GM06990 (cell line): Measurements from ENCODE around the gene JAK1.

Source experiments
- DNase-seq: peaks from one replicate; pipeline ENCODE4 v3.0.0-alpha.2; 2011; ENCODE audit not compliant: insufficient read length; ENCODE audit errors: extremely low read depth
- H3K27me3 ChIP-seq: replicated peaks from 2 replicates; pipeline ENCODE4 v1.6.0; 2011; ENCODE audit warnings: low read length; ENCODE audit not compliant: control insufficient read depth, insufficient read depth
- H3K36me3 ChIP-seq: 2 replicates; pipeline ENCODE4 v1.5.1; 2011; ENCODE audit warnings: low read length; ENCODE audit not compliant: control insufficient read depth, insufficient read depth
- H3K4me3 ChIP-seq: replicated peaks from 2 replicates; pipeline ENCODE4 v1.5.1; 2011; ENCODE audit warnings: low read depth, mild to moderate bottlenecking, control low read depth, low read length
- TF ChIP-seq, protein P1 (sequence below): IDR thresholded peaks from 2 replicates; pipeline ENCODE4 v1.5.1; 2011; ENCODE audit warnings: low read length, control low read depth, mild to moderate bottlenecking, inconsistent platforms; ENCODE audit not compliant: insufficient read depth, poor library complexity, severe bottlenecking

Gene JAK1

DNA sequence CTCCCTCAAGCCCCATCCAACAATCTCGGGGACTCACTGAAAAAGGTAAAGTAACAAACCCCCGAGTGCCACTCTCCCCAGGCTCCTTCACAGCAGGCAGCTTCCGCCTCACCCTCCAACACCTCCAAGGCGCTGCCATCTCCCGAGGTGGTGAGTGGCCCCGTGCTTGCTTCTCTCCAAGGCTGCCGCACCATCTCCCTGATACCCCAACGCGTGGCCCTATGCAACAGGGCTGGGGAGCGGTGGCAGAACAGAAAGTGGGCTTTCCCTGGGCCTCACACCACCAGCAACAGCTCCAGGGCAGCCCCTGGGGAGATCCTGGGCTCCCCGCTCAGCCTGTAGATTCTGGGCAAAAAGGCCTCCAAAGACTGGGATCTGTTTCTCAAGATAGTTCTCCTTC lies 116.4 kb downstream of the JAK1 start:
- H3K4me3 ChIP-seq, result no peak overlapping the region
- no peak for DNase-seq
- TF ChIP-seq, protein P1, sequence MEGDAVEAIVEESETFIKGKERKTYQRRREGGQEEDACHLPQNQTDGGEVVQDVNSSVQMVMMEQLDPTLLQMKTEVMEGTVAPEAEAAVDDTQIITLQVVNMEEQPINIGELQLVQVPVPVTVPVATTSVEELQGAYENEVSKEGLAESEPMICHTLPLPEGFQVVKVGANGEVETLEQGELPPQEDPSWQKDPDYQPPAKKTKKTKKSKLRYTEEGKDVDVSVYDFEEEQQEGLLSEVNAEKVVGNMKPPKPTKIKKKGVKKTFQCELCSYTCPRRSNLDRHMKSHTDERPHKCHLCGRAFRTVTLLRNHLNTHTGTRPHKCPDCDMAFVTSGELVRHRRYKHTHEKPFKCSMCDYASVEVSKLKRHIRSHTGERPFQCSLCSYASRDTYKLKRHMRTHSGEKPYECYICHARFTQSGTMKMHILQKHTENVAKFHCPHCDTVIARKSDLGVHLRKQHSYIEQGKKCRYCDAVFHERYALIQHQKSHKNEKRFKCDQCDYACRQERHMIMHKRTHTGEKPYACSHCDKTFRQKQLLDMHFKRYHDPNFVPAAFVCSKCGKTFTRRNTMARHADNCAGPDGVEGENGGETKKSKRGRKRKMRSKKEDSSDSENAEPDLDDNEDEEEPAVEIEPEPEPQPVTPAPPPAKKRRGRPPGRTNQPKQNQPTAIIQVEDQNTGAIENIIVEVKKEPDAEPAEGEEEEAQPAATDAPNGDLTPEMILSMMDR, result no peak
- peaks cover 25% of the 10 kb centered on the region for H3K36me3 ChIP-seq
- no peaks in the 10 kb centered on the region for H3K27me3 ChIP-seq

DNA sequence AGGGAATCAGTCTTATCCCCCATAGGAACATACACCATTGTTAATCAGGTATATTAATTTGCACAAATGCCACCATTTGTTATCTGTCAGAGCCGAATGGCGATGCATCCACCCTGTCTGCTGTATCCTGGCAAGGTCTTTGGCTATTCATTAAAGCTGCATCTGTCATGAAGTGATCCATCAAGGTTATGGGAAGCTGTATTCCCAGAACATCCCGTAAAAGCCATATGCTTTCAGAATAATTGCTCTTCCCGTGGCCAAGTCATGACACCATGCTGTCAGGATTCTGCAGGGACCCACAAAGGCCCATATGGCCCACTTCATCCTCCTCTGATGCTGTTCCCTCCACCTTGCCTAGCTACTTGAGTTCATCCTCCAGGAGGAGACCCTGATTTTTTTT lies 117.5 kb downstream of the JAK1 start:
- Histone ChIP-seq H3K27me3 (no peaks in the 10 kb centered on the region), H3K36me3 (peaks cover 22% of the 10 kb centered on the region), H3K4me3 (no peak overlapping the region)
- TF ChIP-seq, protein P1, result no peak
- DNase-seq, result no peak

DNA sequence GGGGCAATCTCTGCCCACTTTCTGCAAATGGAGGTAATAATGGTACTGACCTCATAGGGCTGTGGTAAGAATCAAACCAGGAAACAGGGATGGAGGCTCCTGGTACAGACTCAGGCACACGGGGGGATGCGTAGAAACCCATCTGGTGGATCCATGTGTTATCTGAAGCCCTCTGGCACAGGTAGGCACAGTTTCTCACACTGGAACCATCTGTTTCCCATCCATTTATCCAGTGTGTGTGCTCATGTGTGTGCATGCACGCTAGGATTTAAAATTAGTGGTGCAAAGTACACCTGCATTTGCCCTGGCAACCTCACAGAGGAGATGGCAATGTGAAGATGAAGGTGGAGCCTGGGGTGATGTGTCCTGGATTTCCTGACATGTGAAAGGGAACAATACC lies 118.2 kb downstream of the JAK1 start:
- TF ChIP-seq, protein P1, result no peak
- peaks cover 19% of the 10 kb centered on the region for H3K36me3 ChIP-seq
- no peak for DNase-seq

DNA sequence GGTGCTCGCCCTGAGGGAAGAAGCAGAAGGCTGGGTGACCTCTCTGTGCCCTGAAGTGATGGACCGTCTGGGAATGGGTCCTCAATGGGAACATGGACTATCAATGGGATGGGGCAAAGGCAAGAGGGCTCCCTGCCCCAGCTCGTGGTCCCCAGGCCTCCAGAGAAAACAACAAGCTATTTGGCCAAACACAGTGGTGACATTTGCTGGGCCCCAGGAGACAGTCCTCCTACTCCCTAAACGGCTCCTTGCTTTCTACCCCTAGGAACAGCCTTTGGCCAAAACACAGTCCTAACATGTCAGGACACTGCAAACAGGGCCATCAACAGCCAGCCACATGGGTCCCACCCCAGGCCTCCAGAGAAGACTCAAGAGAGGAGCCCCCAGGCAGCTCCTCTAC lies 118.7 kb downstream of the JAK1 start:
- Histone ChIP-seq H3K36me3 (peaks cover 19% of the 10 kb centered on the region), H3K4me3 (no peak overlapping the region), H3K27me3 (no peaks in the 10 kb centered on the region)
- TF ChIP-seq, protein P1, result no peak
- no peak for DNase-seq

More for the DNA sequence above, 118.2 kb downstream of the JAK1 start:
- no peaks in the 10 kb centered on the region for H3K27me3 ChIP-seq
- no peak overlapping the region for H3K4me3 ChIP-seq

DNA sequence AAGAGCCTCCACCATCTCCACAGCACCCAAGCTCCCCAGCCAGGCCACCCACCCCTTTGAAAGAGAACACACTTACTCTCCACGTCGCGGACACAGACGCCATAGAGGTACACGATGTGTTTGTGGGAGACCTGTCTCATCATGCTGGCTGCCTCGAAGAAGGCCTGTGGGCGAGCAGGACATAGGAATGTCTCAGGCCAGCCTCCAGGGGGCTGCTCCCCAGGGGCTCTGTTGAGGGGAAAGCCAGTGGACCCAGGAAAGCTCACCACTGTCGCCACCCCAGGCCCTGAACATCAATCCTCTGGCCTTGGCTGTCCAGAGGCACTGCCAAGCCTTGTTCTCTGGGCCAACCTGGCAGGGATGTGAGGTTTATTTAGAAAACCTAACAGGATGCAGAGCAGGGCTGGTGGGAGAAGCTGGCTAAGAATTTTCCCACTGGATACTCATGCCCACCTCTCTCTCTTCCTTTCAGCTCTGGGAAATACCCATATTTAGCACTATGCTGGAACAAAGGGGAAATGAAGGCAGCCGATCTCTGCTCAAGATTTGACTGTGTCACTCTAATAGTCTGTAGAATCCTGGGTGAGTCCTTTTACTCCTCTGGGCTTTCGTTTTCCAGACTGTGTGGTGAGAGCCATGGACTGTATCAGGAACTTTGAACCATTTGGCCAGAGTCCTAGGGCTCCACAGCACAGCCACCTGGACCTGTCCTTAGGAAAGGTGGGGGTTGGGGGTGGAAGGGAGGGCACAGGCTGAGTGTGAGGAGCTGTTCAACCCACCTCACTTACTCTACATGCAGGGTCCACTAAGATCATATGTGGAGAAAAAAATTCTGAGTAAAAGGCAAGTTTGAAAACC lies 119.5 kb downstream of the JAK1 start:
- H3K36me3 ChIP-seq, result peaks cover 17% of the 10 kb centered on the region
- no peak for DNase-seq
- H3K27me3 ChIP-seq, result no peaks in the 10 kb centered on the region
- TF ChIP-seq, protein P1, result no peak
- no peak overlapping the region for H3K4me3 ChIP-seq
